Hepatic stellate cell (primary cell): Measurements from ENCODE around the gene E4F1.
A peak's percentile ranks its signal among the peaks of the same experiment; 100 is the strongest.
"Not testable (repeated sequence)": the region's sequence is repeated elsewhere in the genome, so short reads cannot be mapped to it uniquely, and the experiment has no call there.

ENCODE experiments used
- DNase-seq: peaks from one replicate; pipeline ENCODE4 v3.0.0; 2011; ENCODE audit warnings: low spot score

Gene E4F1

GRCh38 chr16:2231016-2231931 is 7.9 kb downstream of the E4F1 start:
- no peak for DNase-seq

- DNase-seq, result no peak
These were observed 9.0 kb downstream of the E4F1 start for GRCh38 chr16:2232094-2232990.

GRCh38 chr16:2233046-2233775 is 9.8 kb downstream of the E4F1 start:
- no peak for DNase-seq

GRCh38 chr16:2233872-2234812 is 10.8 kb downstream of the E4F1 start:
- no peak for DNase-seq

GRCh38 chr16:2234813-2235170 is 11.4 kb downstream of the E4F1 start:
- DNase-seq, result no peak

GRCh38 chr16:2235234-2235651 is 11.9 kb downstream of the E4F1 start:
- DNase-seq, result no peak

- DNase-seq, result no peak
These were observed 12.4 kb downstream of the E4F1 start for GRCh38 chr16:2235695-2236336.

GRCh38 chr16:2236337-2237101 is 13.1 kb downstream of the E4F1 start, which contains the start of gene DNASE1L2:
DNASE1L2 (plus strand) TSS chr16:2236444; CDS start chr16:2236817, 373 bp downstream.
- peak; percentile 63 for DNase-seq

- no peak for DNase-seq
These were observed 13.7 kb downstream of the E4F1 start for GRCh38 chr16:2237102-2237482.

- DNase-seq, result no peak
These were observed 14.2 kb downstream of the E4F1 start for GRCh38 chr16:2237493-2238149.

GRCh38 chr16:2238150-2238837 is 14.9 kb downstream of the E4F1 start:
- DNase-seq, result no peak

GRCh38 chr16:2238838-2239675 is 15.7 kb downstream of the E4F1 start:
- DNase-seq, result no peak

- not testable (repeated sequence) for DNase-seq
These were observed 16.9 kb downstream of the E4F1 start for GRCh38 chr16:2240331-2240730.

GRCh38 chr16:2242598-2242997 is 19.2 kb downstream of the E4F1 start:
- no peak for DNase-seq

- no peak for DNase-seq
These were observed 19.7 kb downstream of the E4F1 start for GRCh38 chr16:2243031-2243528.

GRCh38 chr16:2243781-2244180 is 20.4 kb downstream of the E4F1 start:
- no peak for DNase-seq

- DNase-seq, result no peak
These were observed 20.9 kb downstream of the E4F1 start for GRCh38 chr16:2244301-2244700.
